ENCODE measurements around the gene AK5. TPM values are rescaled to one million over a fixed set of nuclear protein-coding genes. Genes with fewer than 3 reads are reported as not detected.

AK5 gene
- total RNA-seq, 1 donor from 2014 or later: 1.8 TPM

DNA sequence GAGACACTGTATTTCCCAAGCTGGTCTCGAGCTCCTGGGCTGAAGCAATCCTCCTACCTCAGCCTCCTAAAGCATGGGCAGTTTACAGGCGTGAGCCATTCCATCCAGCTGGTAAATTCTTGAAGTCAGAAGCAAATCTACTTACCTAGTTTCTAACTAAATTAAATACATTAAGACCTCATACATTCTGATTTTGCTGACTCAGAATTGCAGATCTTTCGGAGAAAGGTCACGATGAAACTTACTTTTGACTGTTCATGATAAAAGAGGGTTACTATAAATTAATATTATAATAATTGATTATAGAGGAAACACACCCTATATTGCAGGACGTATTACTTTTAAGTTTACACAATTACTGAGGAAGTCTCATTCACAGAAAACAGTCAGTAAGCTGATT, 268.3 kb downstream of the AK5 start:
- TF ChIP-seq, protein P1, sequence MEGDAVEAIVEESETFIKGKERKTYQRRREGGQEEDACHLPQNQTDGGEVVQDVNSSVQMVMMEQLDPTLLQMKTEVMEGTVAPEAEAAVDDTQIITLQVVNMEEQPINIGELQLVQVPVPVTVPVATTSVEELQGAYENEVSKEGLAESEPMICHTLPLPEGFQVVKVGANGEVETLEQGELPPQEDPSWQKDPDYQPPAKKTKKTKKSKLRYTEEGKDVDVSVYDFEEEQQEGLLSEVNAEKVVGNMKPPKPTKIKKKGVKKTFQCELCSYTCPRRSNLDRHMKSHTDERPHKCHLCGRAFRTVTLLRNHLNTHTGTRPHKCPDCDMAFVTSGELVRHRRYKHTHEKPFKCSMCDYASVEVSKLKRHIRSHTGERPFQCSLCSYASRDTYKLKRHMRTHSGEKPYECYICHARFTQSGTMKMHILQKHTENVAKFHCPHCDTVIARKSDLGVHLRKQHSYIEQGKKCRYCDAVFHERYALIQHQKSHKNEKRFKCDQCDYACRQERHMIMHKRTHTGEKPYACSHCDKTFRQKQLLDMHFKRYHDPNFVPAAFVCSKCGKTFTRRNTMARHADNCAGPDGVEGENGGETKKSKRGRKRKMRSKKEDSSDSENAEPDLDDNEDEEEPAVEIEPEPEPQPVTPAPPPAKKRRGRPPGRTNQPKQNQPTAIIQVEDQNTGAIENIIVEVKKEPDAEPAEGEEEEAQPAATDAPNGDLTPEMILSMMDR (IDR thresholded peaks at IDR 0.05; ENCODE audit: insufficient read depth, low read length, poor library complexity, severe bottlenecking): no peak
- Histone ChIP-seq H3K27me3 (ENCODE audit: control insufficient read depth, insufficient read depth, low read length) (no peaks in the 10 kb centered on the region), H3K4me3 (ENCODE audit: low read depth, low read length) (no peak overlapping the region), H3K36me3 (ENCODE audit: control insufficient read depth, insufficient read depth, low read length) (no peaks in the 10 kb centered on the region)
- DNase-seq (ENCODE audit: low read depth): no peak

DNA sequence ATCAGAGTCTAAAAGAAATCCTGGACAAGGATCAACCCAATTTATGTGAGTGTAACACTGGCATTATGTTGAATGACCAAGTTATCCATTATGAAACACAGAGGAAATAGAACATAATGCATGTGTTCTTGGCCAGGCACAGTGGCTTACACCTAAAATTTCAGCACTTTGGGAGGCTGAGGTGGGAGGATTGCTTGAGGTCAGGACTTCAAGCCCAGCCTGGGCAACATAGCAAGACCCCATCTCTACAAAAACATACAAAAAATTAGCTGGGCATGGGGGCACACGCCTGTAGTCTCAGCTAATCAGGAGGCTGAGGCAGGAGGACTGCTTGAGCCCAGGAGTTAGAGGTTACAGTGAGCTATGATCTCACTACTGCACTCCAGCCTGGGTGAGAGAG, 270.8 kb downstream of the AK5 start:
- Histone ChIP-seq H3K36me3 (ENCODE audit: control insufficient read depth, insufficient read depth, low read length) (no peaks in the 10 kb centered on the region), H3K27me3 (ENCODE audit: control insufficient read depth, insufficient read depth, low read length) (no peaks in the 10 kb centered on the region), H3K4me3 (ENCODE audit: low read depth, low read length) (no peak overlapping the region)
- DNase-seq (ENCODE audit: low read depth): no peak
- TF ChIP-seq, protein P1 (IDR thresholded peaks at IDR 0.05; ENCODE audit: insufficient read depth, low read length, poor library complexity, severe bottlenecking): no peak

DNA sequence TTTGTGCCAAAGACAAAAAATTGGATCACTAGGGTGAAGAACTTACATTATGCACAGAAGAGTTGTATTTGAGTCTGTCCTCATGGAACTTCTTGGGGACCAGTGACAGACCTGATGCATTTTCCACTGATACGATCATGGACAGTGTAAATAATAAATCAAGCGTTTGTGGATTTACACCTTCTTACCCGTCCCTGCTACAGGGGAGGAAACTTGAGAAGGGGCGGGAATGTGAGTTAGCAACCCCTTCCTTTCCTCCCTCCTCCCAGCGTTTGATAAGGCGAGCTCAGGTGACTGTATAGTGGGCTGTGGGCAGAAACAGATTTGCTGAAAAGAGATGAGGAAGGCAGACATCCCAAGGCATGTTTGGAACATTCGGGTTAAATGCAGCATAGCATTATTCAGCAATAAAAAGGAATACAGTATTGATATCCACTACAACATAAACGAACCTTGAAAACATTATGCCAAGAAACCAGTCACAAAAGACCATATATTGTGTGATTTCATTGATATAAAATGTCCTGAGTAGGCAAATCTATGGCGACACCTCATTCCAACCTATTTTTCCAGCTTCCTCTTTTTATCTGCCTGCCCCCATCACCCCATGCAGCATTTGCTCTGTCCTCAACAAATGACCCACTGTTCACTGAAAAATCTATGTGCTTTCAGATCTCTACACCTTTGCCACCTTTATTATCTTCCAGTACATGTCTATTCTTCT, 271.9 kb downstream of the AK5 start:
- Histone ChIP-seq H3K4me3 (ENCODE audit: low read depth, low read length) (no peak overlapping the region), H3K27me3 (ENCODE audit: control insufficient read depth, insufficient read depth, low read length) (no peaks in the 10 kb centered on the region), H3K36me3 (ENCODE audit: control insufficient read depth, insufficient read depth, low read length) (no peaks in the 10 kb centered on the region)
- DNase-seq (ENCODE audit: low read depth): no peak
- TF ChIP-seq, protein P1 (IDR thresholded peaks at IDR 0.05; ENCODE audit: insufficient read depth, low read length, poor library complexity, severe bottlenecking): no peak

DNA sequence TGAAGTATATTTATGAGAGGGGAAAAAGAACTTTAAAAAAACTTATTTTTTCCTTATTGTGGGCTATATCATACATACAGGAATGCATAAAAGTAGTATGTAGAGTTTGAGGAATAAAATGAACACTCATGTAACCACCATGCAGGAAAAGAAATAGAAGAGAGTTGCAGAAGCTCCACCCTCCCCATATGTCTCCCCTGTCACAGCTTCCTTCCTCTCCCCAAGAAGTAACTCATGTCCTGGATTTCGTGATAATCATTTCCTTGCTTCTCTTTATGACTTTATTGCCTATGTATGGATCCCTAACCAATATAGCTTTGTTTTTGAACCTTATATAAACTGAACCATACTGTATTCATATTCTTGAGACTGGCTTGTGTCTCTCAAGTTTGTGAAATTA, 274.2 kb downstream of the AK5 start:
- no peaks in the 10 kb centered on the region for H3K27me3 ChIP-seq (ENCODE audit: control insufficient read depth, insufficient read depth, low read length)
- H3K36me3 ChIP-seq (ENCODE audit: control insufficient read depth, insufficient read depth, low read length): no peaks in the 10 kb centered on the region
- DNase-seq (ENCODE audit: low read depth): no peak

DNA sequence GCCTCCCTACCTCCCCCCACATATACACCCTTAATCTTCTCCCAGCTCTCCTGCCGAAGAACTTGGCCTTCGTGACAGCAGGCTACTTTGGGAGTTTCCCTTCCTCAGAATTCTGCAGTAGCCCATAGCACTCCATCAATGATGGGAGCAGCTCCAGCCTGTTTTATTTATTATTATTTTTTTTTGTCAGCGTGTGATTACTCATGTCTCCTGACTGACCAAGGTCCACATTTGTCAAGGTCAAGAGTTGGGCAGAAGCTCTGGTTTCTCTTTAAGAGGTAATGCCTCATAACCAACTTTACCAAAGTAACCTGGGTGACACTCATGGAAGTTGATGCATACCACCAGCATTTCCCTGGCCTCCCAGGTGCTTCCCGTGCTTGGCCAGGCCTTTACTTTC, 275.2 kb downstream of the AK5 start:
- H3K27me3 ChIP-seq (ENCODE audit: control insufficient read depth, insufficient read depth, low read length): no peaks in the 10 kb centered on the region
- TF ChIP-seq, protein P1 (IDR thresholded peaks at IDR 0.05; ENCODE audit: insufficient read depth, low read length, poor library complexity, severe bottlenecking): no peak
- no peak for DNase-seq (ENCODE audit: low read depth)
- H3K36me3 ChIP-seq (ENCODE audit: control insufficient read depth, insufficient read depth, low read length): no peaks in the 10 kb centered on the region
- no peak overlapping the region for H3K4me3 ChIP-seq (ENCODE audit: low read depth, low read length)

More for the DNA sequence above, 274.2 kb downstream of the AK5 start:
- H3K4me3 ChIP-seq (ENCODE audit: low read depth, low read length): no peak overlapping the region
- TF ChIP-seq, protein P1 (IDR thresholded peaks at IDR 0.05; ENCODE audit: insufficient read depth, low read length, poor library complexity, severe bottlenecking): no peak

Measured in kidney epithelial cell (primary cell).